Measurements from ENCODE around the gene TWIST2. TPM values are rescaled to one million over a fixed set of nuclear protein-coding genes. Genes with fewer than 3 reads are reported as not detected.

Gene TWIST2
- 0.65 and 0.91 TPM in 2 replicates for total RNA-seq

GRCh38 chr2:238847841-238848690 lies at the start of gene TWIST2:
Gene TWIST2 (plus strand): TSS chr2:238848085. CDS start chr2:238848216, 131 bp downstream.

